OCI-LY7 (cell line): Measurements from ENCODE around the gene NUDT19.
"Not testable (repeated sequence)": the region's sequence is repeated elsewhere in the genome, so short reads cannot be mapped to it uniquely, and the experiment has no call there.

Experiments used
- EZH2phosphoT487 ChIP-seq: fragments of 200-600 bp; sonication (generic); IDR thresholded peaks from 2 replicates; pipeline ENCODE4 v1.6.1; 2018; ENCODE audit warnings: low read depth, borderline replicate concordance, mild to moderate bottlenecking, mixed run types, antibody characterized with exemption, low read length, moderate library complexity, mixed read lengths
- TF ChIP-seq, protein P1 (sequence below): fragments of 200-600 bp; sonication (generic); conservative IDR thresholded peaks from 2 replicates; pipeline ENCODE4 v1.5.1; 2014; ENCODE audit warnings: mild to moderate bottlenecking, antibody characterized with exemption, low read length, moderate library complexity, mixed read lengths

DNA sequence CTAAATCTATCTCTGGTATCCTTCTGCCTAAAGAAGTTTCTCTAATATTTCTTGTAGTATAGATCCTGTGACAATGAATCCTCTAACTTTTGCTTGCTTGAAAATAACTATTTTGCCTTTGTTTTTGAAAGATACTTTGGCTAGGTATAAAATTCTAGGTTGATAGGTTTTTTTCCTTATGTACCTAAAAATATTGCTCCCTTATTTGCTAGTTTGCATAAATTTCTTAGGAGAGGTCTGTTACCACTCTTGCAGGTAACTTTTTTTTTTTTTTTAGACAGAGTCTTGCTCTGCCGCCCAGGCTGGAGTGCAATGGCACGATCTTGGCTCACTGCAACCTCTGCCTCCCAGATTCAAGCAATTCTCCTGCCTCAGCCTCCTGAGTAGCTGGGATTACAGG is 12.4 kb downstream of the NUDT19 start:
- TF ChIP-seq, protein P1, sequence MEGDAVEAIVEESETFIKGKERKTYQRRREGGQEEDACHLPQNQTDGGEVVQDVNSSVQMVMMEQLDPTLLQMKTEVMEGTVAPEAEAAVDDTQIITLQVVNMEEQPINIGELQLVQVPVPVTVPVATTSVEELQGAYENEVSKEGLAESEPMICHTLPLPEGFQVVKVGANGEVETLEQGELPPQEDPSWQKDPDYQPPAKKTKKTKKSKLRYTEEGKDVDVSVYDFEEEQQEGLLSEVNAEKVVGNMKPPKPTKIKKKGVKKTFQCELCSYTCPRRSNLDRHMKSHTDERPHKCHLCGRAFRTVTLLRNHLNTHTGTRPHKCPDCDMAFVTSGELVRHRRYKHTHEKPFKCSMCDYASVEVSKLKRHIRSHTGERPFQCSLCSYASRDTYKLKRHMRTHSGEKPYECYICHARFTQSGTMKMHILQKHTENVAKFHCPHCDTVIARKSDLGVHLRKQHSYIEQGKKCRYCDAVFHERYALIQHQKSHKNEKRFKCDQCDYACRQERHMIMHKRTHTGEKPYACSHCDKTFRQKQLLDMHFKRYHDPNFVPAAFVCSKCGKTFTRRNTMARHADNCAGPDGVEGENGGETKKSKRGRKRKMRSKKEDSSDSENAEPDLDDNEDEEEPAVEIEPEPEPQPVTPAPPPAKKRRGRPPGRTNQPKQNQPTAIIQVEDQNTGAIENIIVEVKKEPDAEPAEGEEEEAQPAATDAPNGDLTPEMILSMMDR, result not testable (repeated sequence)
- not testable (repeated sequence) for TF ChIP-seq EZH2phosphoT487
